Measurements from ENCODE around the gene MACC1.
A peak's percentile ranks its signal among the peaks of the same experiment; 100 is the strongest.

Gene MACC1, protein sequence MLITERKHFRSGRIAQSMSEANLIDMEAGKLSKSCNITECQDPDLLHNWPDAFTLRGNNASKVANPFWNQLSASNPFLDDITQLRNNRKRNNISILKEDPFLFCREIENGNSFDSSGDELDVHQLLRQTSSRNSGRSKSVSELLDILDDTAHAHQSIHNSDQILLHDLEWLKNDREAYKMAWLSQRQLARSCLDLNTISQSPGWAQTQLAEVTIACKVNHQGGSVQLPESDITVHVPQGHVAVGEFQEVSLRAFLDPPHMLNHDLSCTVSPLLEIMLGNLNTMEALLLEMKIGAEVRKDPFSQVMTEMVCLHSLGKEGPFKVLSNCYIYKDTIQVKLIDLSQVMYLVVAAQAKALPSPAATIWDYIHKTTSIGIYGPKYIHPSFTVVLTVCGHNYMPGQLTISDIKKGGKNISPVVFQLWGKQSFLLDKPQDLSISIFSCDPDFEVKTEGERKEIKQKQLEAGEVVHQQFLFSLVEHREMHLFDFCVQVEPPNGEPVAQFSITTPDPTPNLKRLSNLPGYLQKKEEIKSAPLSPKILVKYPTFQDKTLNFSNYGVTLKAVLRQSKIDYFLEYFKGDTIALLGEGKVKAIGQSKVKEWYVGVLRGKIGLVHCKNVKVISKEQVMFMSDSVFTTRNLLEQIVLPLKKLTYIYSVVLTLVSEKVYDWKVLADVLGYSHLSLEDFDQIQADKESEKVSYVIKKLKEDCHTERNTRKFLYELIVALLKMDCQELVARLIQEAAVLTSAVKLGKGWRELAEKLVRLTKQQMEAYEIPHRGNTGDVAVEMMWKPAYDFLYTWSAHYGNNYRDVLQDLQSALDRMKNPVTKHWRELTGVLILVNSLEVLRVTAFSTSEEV

DNA sequence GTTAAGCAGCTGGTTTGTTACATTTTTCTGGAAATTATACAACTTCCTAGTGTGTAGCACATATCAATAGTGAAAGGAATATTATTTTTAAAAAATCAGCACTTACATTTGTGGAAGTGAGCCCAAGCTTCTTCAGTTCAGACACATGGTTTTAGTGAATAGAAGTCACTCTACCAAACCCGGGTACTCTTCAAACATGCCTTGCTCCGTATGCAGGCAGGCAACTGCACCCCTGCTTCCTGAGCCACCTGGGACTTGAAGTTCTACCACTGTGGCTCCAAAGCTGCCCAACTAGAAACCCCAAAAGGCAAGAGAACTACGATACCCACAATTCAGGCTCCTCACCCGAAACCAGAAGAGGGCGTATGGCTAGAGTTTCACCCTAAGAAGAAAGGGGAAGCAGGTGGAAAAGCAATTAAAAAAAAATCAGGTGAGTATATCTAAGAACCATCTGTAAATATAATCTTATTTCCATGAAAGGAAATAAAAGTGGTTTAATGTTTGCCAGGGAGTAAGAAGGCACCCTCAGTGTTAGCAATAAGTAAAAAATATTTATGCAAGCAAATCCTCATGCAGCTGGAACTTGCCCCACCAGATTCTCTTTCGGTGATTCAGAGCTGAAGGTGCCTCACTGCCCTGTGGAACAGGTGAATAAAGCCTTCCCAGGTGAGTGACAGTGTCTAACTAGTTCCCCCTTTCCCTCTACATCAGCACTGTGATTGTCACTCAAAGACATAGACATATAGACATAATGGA lies at the start of gene MACC1:
Gene MACC1 (minus strand): TSS at position 192 of the 756 bp plus-strand sequence. CDS start 55,522 bp downstream, outside the sequence.
- DNase-seq = no peak

DNA sequence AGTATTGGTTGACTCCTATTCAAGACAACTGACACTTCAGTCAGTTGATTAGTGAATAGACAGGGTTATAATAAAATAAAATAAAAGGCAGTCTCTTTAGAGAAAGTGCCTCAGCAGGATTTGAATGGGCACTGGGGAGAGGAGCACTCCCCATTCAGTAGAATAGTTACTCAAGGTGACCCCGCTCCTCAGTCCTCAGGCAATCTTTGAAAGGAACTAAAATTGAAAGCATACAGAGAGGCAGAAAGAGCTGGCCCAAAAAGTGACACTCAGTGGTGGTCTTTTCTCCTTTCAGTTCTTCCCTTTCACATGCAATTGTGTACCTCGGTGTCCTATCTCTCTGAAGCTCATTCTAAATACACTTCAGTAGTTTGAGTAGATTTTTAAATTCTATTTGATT lies 47.4 kb upstream of the MACC1 start:
- no peak for DNase-seq

DNA sequence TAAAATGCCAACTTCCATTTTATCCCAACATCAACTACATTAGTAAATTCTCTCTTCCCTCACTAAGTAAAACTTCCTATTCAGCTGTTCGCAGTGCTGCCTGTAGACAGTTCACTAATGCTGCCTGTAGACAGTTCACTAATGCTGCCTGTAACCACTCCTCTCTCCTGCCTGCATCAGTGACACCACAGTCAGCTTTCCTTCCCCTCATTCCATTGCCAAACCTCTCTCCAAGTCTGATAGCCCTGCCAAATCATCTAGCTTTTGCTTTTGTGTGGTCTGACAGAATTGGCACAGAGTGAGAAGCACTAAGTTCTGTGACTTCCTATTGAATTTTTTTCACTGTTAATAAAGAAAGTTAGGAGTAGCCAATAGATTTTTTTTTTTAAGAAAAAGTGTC lies 43.0 kb upstream of the MACC1 start:
- peak in 2 of 14 donors; percentile 14 to 21 for DNase-seq

DNA sequence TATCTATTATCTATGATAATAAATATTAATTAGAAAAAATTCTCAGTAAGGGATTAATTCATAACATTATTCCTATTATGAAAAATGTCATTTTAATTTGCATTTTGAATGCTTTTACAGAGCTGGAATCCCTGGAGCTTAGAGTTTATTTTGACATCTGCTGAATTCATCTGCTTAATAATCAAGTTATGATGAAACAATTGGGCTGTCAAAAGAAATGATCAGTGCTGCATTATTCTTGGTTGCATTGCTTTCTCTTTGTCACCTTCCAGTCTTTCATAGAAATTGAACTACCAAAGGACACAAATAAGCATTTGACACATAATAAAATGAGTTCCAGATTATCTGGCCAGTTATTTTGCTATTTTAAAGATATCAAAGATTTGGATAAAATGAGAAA lies 40.0 kb upstream of the MACC1 start:
- no peak for DNase-seq

DNA sequence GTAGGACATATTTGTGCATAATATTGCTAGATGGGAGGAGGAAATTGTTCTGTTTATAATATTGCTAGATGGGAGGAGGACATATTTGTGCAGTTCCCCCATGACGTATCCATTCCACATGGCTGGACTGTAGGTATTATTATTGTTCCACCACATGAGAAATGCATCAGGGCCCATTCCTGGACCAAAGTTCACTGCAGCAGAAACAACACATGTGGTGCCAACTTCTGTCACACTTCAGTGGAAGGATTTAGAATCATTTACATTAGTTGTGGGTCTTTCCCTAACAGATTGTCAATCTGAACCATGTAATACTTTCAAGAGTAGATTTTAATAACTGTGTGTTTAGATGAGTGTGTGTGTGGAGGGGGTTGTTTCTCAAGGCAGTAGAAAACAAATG lies 32.7 kb upstream of the MACC1 start:
- no peak for DNase-seq

DNA sequence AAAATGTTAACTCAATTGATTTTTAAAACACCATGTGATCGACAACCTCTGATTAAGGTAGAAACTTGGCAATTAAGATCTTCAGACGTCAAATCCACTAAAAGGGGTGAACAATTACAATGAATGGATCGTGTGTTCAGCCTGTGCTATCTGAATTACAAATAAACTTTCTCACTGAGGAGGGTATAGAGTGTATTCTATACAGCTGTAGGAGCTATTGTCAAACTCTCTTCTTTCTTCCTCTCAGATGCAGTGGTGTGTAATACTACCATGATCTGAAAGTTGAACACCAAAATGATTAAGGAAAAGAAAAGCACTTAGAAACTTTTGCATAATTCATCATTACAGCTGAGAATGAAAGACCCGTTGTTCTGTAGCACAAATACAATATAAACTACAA lies 32.2 kb upstream of the MACC1 start:
- no peak for DNase-seq

DNA sequence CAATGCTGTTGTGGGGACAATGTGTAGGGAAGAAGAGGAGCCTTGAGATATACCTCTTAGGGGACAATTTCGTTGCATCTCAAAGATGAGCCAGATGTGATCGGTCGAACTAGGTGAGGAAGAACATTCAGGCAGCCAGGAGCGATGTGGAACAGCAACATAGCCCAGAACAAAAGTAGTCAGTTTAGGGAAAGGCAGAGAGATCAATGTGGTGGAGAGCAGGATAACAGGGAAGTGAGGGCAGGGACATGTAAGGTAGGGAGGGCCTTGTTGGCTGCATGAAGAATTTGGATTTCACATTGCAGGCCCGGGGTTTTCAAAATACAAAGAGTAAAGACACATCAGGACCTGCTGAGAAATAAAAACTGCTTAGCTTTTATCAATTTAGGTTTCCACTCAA lies 29.1 kb upstream of the MACC1 start:
- no peak for DNase-seq

DNA sequence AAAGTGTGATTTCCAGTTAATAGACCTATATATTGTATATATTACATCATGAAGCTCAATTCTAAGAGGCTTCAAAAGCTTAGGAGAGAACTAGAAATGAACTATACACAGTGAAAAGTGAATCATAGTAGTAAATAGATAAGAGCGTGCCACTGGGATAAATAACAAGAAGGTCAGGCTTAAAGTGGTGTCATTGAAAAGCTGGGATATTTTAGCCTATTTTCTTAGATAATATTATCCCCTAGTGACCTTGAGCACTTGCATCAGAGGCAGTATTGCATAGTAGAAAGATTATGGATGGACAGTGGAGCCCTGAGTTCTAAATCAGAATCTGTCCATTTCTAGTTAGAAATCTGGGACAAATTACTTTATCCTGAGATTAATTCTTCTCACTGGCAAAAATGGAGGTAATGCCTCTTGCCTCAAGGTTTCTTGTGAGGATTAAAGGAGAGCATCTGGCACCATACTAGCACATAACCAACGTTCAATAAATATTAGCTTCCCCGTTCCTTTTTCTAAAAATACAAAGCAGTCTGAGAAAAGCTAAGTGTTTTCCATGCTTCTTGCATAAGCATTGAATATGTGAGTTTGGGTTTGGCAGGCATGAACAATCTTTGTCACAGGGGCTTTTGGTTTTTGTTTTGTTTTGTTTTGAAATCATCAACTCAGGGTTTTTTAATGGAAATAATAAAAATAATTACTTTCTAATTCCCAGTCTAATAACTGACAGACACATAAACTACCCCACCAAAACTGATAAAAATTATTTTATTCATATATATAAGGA lies 27.3 kb upstream of the MACC1 start:
- no peak for DNase-seq

DNA sequence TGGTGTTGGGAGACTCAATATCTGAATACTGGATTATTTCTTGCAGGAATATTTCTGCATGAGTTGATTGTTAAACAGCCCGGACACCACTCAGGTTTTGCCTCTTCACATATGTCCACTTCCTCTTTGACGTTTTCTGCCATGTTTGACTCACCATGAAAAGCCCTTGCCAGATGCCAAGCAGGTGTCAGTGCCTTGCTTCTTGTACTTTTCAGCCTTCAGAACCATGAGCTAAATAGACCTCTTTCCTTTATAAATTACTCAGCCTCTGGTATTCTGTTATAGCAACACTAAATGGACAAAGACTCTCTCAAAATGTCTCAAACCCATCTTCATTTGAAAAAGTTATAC lies 24.7 kb upstream of the MACC1 start:
- DNase-seq = no peak

DNA sequence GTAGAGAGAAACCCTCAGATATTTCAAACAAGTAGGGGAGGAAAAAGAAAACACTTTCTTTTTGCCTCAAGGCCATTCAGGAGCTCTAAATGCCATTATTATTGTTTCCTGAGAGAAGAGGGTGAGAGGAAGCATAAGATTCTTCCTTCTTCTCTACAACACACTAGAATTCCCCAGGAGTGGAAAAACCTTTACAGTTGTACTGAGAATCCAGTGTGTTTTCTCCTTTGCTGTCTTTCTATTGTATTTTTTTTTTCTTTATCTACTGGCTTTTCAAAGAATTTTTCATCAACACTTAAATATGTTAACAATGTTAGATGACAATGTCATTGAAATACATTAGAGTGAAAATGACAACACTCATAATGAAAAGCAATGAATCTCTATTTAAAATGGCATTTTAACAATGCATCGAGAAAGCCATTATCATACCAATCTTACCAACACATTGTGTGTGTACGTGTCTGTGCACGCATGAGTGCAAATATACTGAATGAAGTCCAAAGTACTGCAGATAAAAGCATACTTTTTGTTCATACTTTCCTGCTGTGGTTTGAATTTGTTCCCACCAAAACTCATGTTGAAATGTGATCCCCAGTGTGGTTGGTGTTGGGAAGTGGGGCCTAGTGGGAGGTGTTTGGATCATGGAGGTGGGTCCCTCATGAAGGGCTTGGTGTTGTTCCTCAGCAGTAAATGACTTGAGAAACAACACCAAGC lies 24.2 kb upstream of the MACC1 start:
- DNase-seq = no peak

DNA sequence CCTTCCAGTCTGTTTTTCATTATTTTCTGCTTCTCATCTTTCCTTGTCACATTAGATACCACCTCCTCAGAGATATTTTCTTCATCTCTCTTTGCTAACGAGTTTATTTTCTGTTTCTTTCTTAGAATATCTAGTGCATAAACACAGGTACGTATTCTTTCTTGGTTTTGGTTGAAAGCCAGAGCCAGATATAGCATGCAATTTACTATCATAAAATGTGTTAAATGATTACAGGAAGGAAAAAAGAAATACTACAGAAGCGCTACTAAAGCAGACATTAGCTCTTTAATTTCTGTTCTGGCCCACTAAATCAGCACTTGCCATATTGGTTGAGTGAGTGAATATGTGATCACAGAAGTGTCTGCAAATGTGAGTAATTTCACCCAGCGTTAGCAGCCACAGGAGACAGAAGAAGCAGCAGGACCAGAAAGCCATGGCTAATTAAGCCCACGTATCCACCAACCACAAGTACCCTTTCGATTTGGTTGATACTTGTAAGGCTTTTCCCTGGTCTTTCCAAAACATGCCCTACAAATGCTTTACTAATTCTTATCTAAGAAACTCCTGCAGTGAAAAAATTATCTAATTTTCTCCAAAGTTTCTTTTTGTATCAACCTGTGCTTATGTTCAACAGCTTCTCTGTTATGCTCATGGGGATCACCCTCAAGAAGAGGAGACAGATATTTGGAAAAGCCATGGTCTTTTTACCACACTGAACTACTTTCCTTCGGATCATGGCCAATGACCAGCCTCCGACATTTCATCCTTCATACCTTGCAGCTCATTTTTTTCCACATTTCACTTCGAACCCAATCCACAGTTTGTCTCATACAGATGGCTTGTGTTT lies 23.1 kb upstream of the MACC1 start:
- DNase-seq = no peak

DNA sequence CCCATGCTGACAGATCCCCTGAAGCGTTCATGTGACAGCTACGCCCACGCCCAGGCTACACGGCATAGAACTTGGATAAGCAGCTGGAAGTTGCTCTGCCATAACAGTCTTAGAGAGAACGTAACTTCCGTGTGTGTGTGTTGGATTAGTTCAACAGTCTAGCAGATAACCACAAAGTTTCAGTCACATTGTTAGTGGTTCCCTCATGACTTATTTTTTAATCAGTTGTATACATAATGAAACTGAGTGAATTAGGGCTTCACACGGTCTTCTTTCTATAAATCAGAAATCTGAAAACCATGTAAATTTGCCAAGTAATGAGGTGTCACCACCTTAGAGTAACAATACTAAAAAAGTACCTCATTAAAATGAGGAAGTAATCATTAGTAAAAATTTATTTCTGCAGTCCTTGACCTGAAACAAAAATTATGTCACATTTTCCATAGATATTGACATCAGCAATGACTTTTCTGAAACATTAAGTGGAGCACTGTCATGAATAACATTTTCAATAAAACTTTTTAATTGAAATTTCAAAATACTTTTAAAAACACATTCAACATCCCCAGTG lies 21.7 kb upstream of the MACC1 start:
- peak in 1 of 14 donors; percentile 6 for DNase-seq

DNA sequence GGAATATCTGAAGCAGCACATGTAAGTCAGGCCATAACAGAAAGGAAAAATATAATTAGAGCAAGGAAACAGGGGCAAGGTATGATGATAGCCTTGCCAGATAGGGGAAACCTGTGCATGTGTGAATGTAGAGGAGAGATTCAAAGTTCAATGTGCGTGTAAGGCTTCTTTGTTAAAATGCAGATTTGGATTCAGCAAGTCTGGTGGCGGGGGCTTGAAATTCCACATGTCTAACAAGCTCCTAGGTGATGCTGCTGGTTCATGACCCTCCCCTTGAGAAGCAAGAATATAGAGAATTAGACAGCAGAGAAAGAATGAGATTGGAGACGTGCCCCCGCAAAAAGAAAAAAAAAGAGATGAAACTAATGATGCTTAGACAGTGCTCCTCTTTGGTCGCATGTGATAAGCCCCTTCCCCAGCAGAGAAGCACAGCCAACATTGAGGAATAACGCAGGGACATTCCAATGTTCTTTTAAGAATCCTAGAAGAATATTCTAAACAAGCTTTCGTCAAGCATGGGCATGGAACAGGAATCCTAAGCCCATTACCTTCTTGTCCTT lies 21.1 kb upstream of the MACC1 start:
- no peak for DNase-seq

DNA sequence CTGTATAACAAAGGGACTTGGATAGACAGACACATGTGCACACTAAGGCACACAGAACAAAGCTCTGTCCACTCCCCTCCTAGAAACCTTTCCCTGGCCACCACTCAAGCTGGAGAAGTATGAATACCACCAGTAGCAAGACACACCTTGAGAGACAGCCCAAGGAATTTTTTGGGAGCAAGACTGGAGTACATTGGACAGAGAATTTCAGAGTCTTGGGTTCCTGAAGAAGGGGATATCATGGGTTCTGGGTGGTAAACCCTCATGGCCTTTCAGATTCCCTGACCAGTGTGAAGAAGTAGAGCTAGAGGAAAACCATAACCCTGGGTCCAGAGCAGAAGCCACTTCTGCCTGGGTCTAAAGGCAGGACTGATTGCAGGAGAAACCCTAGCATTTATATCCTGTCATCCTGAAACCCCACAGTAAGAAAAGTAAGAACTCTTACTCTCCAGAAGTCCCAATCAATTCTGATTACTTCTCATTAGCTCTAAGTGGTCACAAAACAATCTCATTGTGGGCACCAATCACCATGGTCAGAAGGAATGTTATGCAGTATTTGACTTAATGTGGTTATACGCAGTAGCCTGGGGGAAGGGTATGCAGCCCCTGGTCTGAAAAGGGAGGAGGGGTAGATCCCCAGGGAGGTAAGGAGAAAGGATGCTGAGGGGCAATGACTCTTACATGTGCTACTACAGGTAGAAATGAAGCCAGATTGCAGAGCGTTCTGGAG lies 20.4 kb upstream of the MACC1 start:
- no peak for DNase-seq

DNA sequence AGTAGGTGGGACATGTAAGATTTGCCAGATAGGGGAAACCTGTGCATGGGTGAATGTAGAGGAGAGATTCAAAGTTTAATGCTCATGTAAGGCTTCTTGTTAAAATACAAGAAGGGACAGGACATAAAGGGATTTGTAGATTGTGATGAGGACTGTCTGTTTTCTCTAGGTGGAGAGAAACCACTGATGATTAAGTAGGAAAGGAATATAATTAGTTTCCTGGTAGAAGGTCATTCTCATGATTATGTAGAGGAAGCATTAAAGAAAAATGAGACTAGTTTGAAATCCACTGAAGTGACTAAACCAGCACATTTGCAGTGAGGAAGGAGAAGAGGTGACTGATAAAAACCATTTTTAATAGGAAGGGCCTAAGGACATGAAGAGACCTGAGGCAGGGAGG lies 19.6 kb upstream of the MACC1 start:
- no peak for DNase-seq

DNA sequence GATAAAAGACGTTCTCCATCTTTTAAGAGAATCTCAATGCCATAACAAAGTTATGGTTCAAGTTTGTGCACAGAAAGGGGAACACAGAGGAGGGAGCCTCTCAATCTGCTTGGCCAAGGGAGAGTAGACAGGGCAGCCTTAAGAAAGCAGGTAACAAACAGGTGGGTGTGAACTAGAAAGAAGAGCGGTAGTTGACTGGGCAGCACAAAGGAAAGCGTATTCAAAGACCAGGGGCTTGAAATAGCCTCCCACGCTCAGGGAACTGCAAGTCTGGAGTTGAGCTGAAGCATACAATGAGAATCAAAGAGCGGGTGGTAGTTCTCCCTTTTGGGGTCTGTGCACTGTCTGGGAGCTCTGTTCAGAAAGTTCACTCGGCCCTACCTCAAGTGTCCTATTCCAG lies 18.9 kb upstream of the MACC1 start:
- no peak for DNase-seq

DNA sequence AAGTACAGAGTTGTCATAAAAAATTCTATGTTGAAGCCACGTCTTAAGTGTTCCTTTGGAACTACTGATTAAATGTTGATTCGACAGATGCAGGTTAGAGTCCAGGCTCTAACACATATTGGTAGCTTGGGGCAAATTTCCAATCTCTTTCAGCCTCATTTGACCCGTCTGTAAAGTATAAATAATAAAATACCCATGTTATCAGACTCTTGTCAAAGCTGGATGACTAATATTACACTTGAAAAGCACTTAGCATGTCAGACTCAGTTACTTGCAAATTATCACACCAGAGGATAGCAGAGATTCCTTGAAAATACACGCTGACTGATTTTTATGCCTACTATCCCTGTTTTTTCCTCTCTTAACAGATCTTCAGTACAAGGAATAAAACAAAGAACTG lies 18.1 kb upstream of the MACC1 start:
- no peak for DNase-seq

DNA sequence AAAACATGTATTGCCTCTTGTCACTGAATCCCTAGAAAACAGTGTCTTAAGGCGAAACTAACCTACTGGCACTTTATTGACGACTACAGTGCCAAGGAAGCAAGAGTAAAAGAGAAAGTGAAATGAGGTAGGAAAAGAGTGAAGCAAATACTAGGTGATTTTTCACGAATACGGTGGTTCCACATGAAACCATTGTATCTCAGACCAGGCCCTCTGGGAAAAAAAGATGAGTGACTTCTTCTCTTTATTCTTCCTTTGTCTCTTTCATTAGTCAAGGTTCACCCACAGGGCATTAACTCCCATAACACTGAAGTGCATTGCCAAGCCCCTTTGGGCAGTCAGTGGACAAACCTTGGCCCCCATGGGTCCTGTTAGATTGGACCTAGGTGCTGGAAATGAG lies 16.2 kb upstream of the MACC1 start:
- no peak for DNase-seq

DNA sequence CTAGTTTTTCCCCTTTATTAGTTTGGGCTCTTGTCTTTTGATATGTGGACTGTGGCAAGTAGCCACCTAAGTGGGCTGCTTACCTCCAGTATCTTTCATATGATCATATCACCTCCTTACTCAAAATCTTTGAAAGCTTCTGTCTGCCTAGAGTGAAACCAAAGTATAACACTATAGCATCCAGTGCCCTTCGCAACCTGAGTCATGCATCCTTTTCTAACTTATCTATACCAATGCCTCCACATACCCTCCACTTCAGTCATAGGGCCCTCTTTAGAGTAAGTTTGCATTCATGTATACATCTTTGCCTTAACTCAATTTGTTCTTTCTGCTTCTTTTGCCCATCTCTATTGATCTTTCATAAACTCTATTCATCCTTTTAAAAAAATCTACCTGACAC lies 15.7 kb upstream of the MACC1 start:
- no peak for DNase-seq

Data from C1 segment of cervical spinal cord (tissue), 14 donors.